CD4-positive, alpha-beta memory T cell (primary cell): ENCODE results near the gene SLC13A3. TPM values are rescaled to one million over a fixed set of nuclear protein-coding genes. Genes with fewer than 3 reads are reported as not detected.

ENCODE experiments used
- CTCF ChIA-PET: fragments of 350-600 bp; sonication (Branson Sonifier 250); formaldehyde crosslinking; loops from one replicate; lab custom pipeline; 2021; ENCODE audit warnings: inconsistent platforms; ENCODE audit not compliant: partially characterized antibody; lab: Charles Lee
- POLR2A ChIA-PET: fragments of 350-600 bp; sonication (Branson Sonifier 250); formaldehyde crosslinking; loops from one replicate; lab custom pipeline; 2021; ENCODE audit not compliant: partially characterized antibody; lab: Charles Lee
- DNase-seq, 5 donors: peaks; one replicate each; pipeline versions ENCODE4 v3.0.0 to v3.0.0-alpha.2; 2020 to 2022; ENCODE audit warnings: mixed read lengths in 1 of 5
- H3K27ac ChIP-seq: one replicate; pipeline ENCODE4 v1.7.0; 2013; ENCODE audit warnings: low read depth, low read length
- H3K27me3 ChIP-seq: 2 replicates; pipeline ENCODE4 v1.7.0; 2013; ENCODE audit warnings: mild to moderate bottlenecking, low read length, moderate library complexity; ENCODE audit not compliant: insufficient read depth
- H3K36me3 ChIP-seq: 2 replicates; pipeline ENCODE4 v1.7.0; 2013; ENCODE audit warnings: mild to moderate bottlenecking, low read length, moderate library complexity; ENCODE audit not compliant: insufficient read depth
- H3K4me1 ChIP-seq: 2 replicates; pipeline ENCODE4 v1.7.0; 2013; ENCODE audit warnings: mild to moderate bottlenecking, low read length, moderate library complexity; ENCODE audit not compliant: insufficient read depth
- H3K4me3 ChIP-seq, 2 donors: one replicate each; pipeline ENCODE4 v1.7.0; 2013; ENCODE audit warnings: low read length in 2 of 2, mild to moderate bottlenecking in 1 of 2
- H3K9me3 ChIP-seq, 2 donors: one replicate each; pipeline ENCODE4 v1.7.0; 2013; ENCODE audit warnings: low read length in 2 of 2, control low read depth in 1 of 2; ENCODE audit not compliant: control insufficient read depth in 1 of 2
- H3K27ac Mint-ChIP-seq, 7 donors: one replicate each; pipeline ENCODE4 v1.8.0; 2020 to 2021; ENCODE audit warnings: mixed read lengths in 7 of 7, mild to moderate bottlenecking in 6 of 7, inconsistent platforms in 3 of 7, moderate library complexity in 3 of 7
- H3K27me3 Mint-ChIP-seq, 2 donors: one replicate each; pipeline ENCODE4 v1.8.0; 2020 to 2021; ENCODE audit warnings: mixed read lengths in 2 of 2
- H3K36me3 Mint-ChIP-seq, 2 donors: one replicate each; pipeline ENCODE4 v1.8.0; 2020 to 2021; ENCODE audit warnings: mixed read lengths in 2 of 2, inconsistent platforms in 1 of 2, mild to moderate bottlenecking in 1 of 2
- H3K4me1 Mint-ChIP-seq, 4 donors: one replicate each; pipeline ENCODE4 v1.8.0; 2020 to 2021; ENCODE audit warnings: mixed read lengths in 4 of 4, mild to moderate bottlenecking in 1 of 4
- H3K4me3 Mint-ChIP-seq, 8 donors: one replicate each; pipeline ENCODE4 v1.8.0; 2020 to 2021; ENCODE audit warnings: mixed read lengths in 8 of 8, mild to moderate bottlenecking in 7 of 8, moderate library complexity in 6 of 8, inconsistent platforms in 3 of 8
- H3K9me3 Mint-ChIP-seq, 8 donors: one replicate each; pipeline ENCODE4 v1.8.0; 2020 to 2021; ENCODE audit warnings: mixed read lengths in 8 of 8, mild to moderate bottlenecking in 5 of 8, inconsistent platforms in 3 of 8, moderate library complexity in 1 of 8
- intact Hi-C: fragments of 100-400 bp; cut with micrococcal nuclease; formaldehyde crosslinking; loops from one replicate; pipeline ENCODE4 v1.15.1; 2023
- polyA plus RNA-seq, 2 donors: library from polyadenylated mRNA; unstranded; fragments of 300-500 nt; fragmentation: Illumina TruSeq; gene quantifications; one replicate each; pipeline ENCODE4 v1.2.3, GENCODE V29; 2021
- total RNA-seq, 2 experiments: library from RNA; stranded (reverse); gene quantifications; one replicate each; pipeline ENCODE4 v1.2.3, GENCODE V29; 2021

The SLC13A3 gene
- total and polyA plus RNA-seq, 4 experiments from 2014 or later, result 0.36 TPM; not detected in 3

DNA sequence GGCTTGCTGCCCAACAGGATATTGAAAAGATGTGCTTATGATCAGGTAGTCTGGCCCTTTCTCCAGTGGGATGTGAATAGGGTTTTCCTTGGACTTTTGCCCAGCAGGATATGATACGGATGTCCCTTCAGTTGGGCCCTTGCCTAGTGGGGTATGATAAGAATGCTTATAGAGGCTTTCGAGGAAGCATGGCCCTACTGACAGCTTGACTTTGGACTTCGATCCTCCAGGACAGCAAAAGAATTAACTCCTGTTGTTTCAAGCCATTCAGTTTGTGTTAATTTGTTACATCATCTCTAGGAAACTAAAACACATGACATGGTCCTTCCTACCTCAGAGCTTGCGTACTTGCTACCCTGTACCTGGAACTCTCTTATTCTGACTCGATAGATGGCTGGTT is 128.2 kb downstream of the SLC13A3 start:
- H3K27ac Mint-ChIP-seq, result no peak overlapping the region
- no peak overlapping the region for H3K27ac ChIP-seq
- H3K4me1 Mint-ChIP-seq, result no peaks in the 10 kb centered on the region
- H3K4me3 ChIP-seq, result no peak overlapping the region
- H3K36me3 Mint-ChIP-seq, result no peaks in the 10 kb centered on the region
- peaks cover 0 to 5% (median 0%) of the 10 kb centered on the region in 8 donors for H3K9me3 Mint-ChIP-seq
- ChIA-PET POLR2A (no interaction called here), CTCF (interaction anchor here (0.9 kb wide), 1 partner anchor 28 kb away, joined by 3 read pairs; no protein-coding TSS in a partner anchor)
- H3K9me3 ChIP-seq, result no peaks in the 10 kb centered on the region
- intact Hi-C loops, result no loop called here
- H3K36me3 ChIP-seq, result no peaks in the 10 kb centered on the region
- no peaks in the 10 kb centered on the region for H3K4me1 ChIP-seq
- DNase-seq, result no peak
- H3K27me3 Mint-ChIP-seq, result peaks cover 10 to 12% of the 10 kb centered on the region in 2 donors
- no peaks in the 10 kb centered on the region for H3K27me3 ChIP-seq
- no peak overlapping the region for H3K4me3 Mint-ChIP-seq

DNA sequence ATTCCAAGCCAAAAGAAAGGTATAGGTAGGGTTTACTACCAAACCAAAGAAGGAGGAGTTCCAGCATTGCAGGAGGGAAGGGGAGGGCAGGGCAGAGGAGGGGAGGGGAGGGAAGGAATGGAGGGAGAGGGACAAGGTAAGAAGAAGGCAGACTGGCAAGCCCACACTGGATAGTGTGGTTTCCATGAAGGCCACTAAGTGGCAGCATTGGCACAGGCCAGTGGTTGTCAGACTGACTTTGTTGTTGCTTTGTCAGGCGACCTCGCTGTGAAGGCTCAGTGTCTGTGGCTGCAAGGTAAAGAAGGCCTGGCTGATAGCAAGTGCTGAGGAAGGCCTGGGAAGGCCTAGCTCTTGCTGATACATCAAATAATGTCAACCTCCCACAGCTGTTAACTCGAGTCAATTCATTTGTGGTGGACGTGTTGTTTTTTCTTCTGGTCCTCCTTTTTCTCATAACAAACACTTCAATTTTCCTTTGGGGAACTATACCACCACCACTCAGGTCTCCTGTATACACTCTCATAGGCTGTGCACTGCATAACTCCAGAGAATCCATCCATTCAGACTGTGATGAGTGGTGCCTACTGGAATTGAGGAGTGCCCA is 130.2 kb downstream of the SLC13A3 start:
- H3K27me3 ChIP-seq, result no peaks in the 10 kb centered on the region
- no peak overlapping the region for H3K27ac ChIP-seq
- no peaks in the 10 kb centered on the region for H3K9me3 ChIP-seq
- ChIA-PET POLR2A (no interaction called here), CTCF (interaction anchor here (1.3 to 1.6 kb wide), 3 partner anchors 11 to 162 kb away, joined by 3 to 5 read pairs (median 4); no protein-coding TSS in a partner anchor)
- Mint-ChIP-seq H3K27me3 (peaks cover 8 to 16% of the 10 kb centered on the region in 2 donors), H3K36me3 (no peaks in the 10 kb centered on the region), H3K4me1 (no peaks in the 10 kb centered on the region), H3K9me3 (peaks cover 0 to 5% (median 0%) of the 10 kb centered on the region in 8 donors), H3K4me3 (no peak overlapping the region), H3K27ac (no peak overlapping the region)
- DNase-seq, result peak; percentile 9 to 43 (median 15)
- H3K4me3 ChIP-seq, result no peak overlapping the region
- no peaks in the 10 kb centered on the region for H3K36me3 ChIP-seq
- intact Hi-C loops, result no loop called here
- no peaks in the 10 kb centered on the region for H3K4me1 ChIP-seq

GRCh38 chr20:46520540-46520939 is 130.7 kb downstream of the SLC13A3 start:
- Mint-ChIP-seq H3K27me3 (peaks cover 8 to 16% of the 10 kb centered on the region in 2 donors), H3K4me3 (no peak overlapping the region), H3K27ac (no peak overlapping the region), H3K9me3 (peaks cover 0 to 5% (median 0%) of the 10 kb centered on the region in 8 donors), H3K36me3 (no peaks in the 10 kb centered on the region), H3K4me1 (no peaks in the 10 kb centered on the region)
- H3K4me1 ChIP-seq, result no peaks in the 10 kb centered on the region
- H3K27ac ChIP-seq, result no peak overlapping the region
- no peak overlapping the region for H3K4me3 ChIP-seq
- no peaks in the 10 kb centered on the region for H3K27me3 ChIP-seq
- ChIA-PET POLR2A (no interaction called here), CTCF (interaction anchor here (1.3 to 2.0 kb wide), 3 partner anchors 160 to 163 kb away, joined by 4 to 5 read pairs (median 5); no protein-coding TSS in a partner anchor)
- intact Hi-C loops, result no loop called here
- no peaks in the 10 kb centered on the region for H3K9me3 ChIP-seq
- H3K36me3 ChIP-seq, result no peaks in the 10 kb centered on the region
- DNase-seq, result no peak

- Mint-ChIP-seq H3K9me3 (peaks cover 0 to 5% (median 0%) of the 10 kb centered on the region in 8 donors), H3K27me3 (peaks cover 8 to 15% of the 10 kb centered on the region in 2 donors), H3K4me3 (no peak overlapping the region), H3K27ac (no peak overlapping the region), H3K36me3 (no peaks in the 10 kb centered on the region), H3K4me1 (no peaks in the 10 kb centered on the region)
- Histone ChIP-seq H3K36me3 (no peaks in the 10 kb centered on the region), H3K4me3 (no peak overlapping the region), H3K4me1 (no peaks in the 10 kb centered on the region), H3K27ac (no peak overlapping the region), H3K9me3 (no peaks in the 10 kb centered on the region), H3K27me3 (no peaks in the 10 kb centered on the region)
- POLR2A ChIA-PET, result no interaction called here
- DNase-seq, result no peak
- CTCF ChIA-PET, result interaction anchor here (1.1 to 2.0 kb wide), 2 partner anchors 161 kb away, joined by 4 to 5 read pairs; no protein-coding TSS in a partner anchor
- intact Hi-C loops, result no loop called here
Observed at GRCh38 chr20:46519471-46520068, 131.7 kb downstream of the SLC13A3 start.

DNA sequence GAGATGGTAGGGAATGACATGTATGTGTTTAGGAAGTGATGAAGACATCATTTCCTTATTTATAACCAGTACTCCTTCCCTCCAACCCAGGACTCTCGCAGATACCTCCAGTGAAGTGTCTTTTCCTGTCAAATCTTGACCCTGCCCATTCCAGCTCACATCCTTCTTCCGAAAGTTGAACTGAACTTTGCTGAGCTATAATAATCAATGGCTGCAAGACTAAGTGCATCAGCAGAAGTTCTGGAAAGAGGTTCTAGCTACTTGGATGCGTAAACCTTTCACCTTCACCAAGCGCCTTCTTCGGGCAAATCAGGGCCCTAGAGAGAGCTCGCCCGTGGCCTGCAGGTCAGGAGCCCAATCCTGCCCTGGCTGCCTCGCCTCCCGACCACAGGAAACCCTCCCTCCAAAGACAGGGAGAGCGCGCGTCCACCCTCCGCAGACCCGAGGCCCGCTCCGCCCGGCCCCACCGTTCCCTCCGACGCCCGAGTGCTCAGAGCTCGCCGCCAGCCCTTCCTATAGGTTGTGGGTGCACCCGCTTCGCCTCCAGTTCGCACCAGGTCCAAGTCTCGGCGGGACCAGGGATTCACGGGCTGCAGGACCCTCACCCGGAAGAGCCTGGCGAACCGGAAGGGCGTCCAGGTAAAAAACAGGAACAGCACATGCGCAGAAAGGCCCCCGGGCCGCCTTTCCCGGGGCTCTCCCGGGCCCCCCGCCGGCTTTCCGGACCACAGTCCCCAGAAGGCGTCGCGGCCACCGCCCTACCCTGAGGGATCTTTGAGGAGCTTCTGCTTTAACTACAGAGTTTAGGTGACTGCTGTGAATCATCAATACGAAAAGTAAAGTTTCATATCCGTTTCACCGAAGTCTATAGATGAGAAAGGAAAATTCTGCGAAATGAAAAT is 138.1 kb downstream of the SLC13A3 start, which contains the start of gene ZNF334:
Gene ZNF334 (minus strand): TSS at position 617 of the 902 bp plus-strand sequence. CDS start 1,457 bp downstream, outside the sequence.
- peak within 1 kb of the TSS; percentile 57 to 77 (median 74) for H3K4me3 Mint-ChIP-seq
- POLR2A ChIA-PET, result no interaction called here
- peaks cover 0 to 6% (median under 1%) of the 10 kb centered on the region in 4 donors for H3K4me1 Mint-ChIP-seq
- H3K36me3 Mint-ChIP-seq, result no peaks in the 10 kb centered on the region
- no peak within 1 kb of the TSS for H3K27ac Mint-ChIP-seq
- H3K9me3 Mint-ChIP-seq, result no peaks in the 10 kb centered on the region
- peak within 1 kb of the TSS in 1 of 2 donors; percentile 27 for H3K4me3 ChIP-seq
- no peaks in the 10 kb centered on the region for H3K4me1 ChIP-seq
- H3K27me3 Mint-ChIP-seq, result peaks cover 25 to 41% of the 10 kb centered on the region in 2 donors
- no peaks in the 10 kb centered on the region for H3K36me3 ChIP-seq
- CTCF ChIA-PET, result interaction anchor here (1.0 kb wide), 1 partner anchor 11 kb away, joined by 3 read pairs; no protein-coding TSS in a partner anchor
- intact Hi-C loops, result no loop called here
- H3K27ac ChIP-seq, result no peak within 1 kb of the TSS
- no peaks in the 10 kb centered on the region for H3K9me3 ChIP-seq
- H3K27me3 ChIP-seq, result no peaks in the 10 kb centered on the region
- DNase-seq, result no peak

DNA sequence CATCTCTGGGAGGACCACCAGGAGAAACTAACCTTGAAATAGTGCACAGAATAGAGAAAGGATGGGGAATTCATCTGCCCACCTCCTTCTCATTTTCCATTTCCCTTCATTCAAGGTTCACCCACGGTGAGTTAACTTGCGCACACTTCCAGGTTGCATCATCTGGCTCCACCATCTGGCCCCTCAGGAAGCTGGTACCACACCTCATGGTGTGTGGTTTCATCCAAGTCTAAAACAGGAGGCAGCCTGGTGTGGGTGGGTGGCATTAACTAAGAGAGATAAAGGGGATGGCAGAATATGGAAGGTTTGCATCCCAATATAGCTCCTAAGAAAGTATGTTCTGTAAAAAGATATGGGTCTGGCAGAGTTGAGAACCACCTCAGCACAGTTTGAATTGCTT is 141.7 kb downstream of the SLC13A3 start:
- H3K4me3 ChIP-seq, result no peak overlapping the region
- peaks cover 30 to 53% of the 10 kb centered on the region in 2 donors for H3K27me3 Mint-ChIP-seq
- intact Hi-C loops, result no loop called here
- peaks cover 0 to 3% (median 0%) of the 10 kb centered on the region in 8 donors for H3K9me3 Mint-ChIP-seq
- no peaks in the 10 kb centered on the region for H3K36me3 ChIP-seq
- H3K4me1 Mint-ChIP-seq, result peaks cover 0 to 6% (median under 1%) of the 10 kb centered on the region in 4 donors
- H3K27me3 ChIP-seq, result no peaks in the 10 kb centered on the region
- no peak overlapping the region for H3K4me3 Mint-ChIP-seq
- H3K27ac Mint-ChIP-seq, result no peak overlapping the region
- H3K4me1 ChIP-seq, result no peaks in the 10 kb centered on the region
- no peaks in the 10 kb centered on the region for H3K9me3 ChIP-seq
- POLR2A ChIA-PET, result no interaction called here
- H3K36me3 Mint-ChIP-seq, result no peaks in the 10 kb centered on the region
- H3K27ac ChIP-seq, result no peak overlapping the region
- CTCF ChIA-PET, result no interaction called here
- no peak for DNase-seq
